Mucosa of stomach (tissue), 1 donor: Measurements from ENCODE around the gene NOL6.

Experiments used
- H3K27me3 ChIP-seq: one replicate; pipeline ENCODE4 v1.7.0; 2013; ENCODE audit warnings: mild to moderate bottlenecking, low read length; ENCODE audit not compliant: control insufficient read depth, insufficient read depth
- H3K36me3 ChIP-seq: one replicate; pipeline ENCODE4 v1.7.0; 2013; ENCODE audit warnings: low read length; ENCODE audit not compliant: control insufficient read depth, insufficient read depth
- H3K4me1 ChIP-seq: one replicate; pipeline ENCODE4 v1.7.0; 2013; ENCODE audit warnings: mild to moderate bottlenecking, low read length; ENCODE audit not compliant: control insufficient read depth, insufficient read depth
- H3K4me3 ChIP-seq: one replicate; pipeline ENCODE4 v1.7.0; 2013; ENCODE audit warnings: low read length
- H3K9ac ChIP-seq: one replicate; pipeline ENCODE4 v1.7.0; 2013; ENCODE audit warnings: mild to moderate bottlenecking, low read length, moderate library complexity
- H3K9me3 ChIP-seq: one replicate; pipeline ENCODE4 v1.7.0; 2013; ENCODE audit warnings: mild to moderate bottlenecking, low read length, moderate library complexity; ENCODE audit not compliant: control insufficient read depth
- donor health status: Pancreatic carcinoma.

NOL6 gene

DNA sequence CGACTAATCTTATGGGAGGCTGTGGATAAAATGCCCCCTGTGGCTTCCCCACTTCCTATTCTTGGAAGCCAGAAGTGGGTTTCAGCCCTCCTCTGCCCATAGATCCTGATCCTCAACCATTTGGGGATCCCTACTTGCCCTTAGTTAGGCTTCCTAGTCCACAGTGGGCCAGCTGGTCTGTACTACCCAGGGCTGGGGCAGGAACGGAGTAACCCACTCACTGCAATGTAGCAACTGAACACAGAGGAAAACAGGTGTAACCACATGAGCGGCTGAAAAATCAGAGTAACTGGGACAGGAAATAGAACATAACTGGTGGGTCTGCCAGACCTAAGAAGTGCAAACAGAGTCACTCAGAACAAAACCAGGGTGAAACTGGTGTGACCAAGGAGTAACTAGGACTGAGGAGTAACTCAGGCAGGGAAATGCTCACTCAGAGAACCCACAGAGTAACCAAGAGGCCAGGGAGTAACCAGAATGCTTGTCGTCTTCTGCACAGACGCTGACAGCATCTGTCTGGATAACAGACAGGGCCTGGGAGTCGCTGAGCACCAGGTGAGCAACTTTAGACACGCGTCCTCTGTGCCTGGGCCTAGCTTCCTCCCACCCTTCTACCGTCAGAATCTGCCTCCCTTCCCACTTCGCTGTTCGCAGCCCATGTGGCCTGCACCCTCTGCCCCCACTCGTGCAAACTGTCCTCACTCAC lies 27.3 kb downstream of the NOL6 start:
- Histone ChIP-seq H3K4me1 (peaks cover 45% of the 10 kb centered on the region), H3K27me3 (no peaks in the 10 kb centered on the region)

DNA sequence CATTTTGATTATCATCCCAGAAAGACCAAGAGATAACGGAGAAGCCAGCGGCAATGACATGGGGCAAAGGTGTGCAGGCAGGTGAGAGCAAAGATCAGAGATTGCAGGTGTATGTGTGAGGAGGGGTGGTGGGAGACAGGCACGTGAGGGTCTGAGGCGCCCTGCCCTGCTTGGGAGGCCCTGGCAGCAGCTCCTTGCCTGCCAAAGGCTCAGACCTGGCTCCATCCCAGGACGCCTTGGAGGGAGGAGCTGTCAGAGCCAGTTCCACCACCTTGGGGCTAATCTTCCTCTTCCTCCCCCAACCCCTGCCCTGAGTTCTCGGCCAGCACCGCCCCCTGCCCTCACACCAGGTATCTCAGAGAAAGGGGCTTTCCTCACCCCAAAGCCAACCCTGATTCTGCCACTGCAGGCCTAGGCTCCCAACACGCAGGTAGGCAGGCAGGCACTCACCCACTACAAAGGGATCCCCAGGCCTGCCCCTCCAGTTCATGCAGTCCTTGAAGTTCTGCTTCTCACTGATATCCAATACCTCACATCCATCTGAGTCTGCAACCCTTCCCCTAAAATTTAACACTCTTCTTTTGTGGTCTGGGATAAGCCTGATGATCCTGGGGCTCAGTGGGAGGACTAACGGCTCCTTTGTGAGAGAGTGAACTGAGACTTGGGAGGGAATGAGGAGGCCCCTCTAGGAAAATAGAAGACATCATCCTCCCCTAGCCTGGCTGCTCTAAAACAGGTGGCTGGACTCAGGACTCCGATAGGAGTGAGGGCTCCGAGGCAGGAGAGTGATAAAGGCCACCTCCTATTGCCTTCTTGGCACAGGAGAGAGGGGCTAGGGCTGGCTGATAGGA lies 28.1 kb downstream of the NOL6 start:
- H3K4me3 ChIP-seq, result no peak overlapping the region
- H3K9me3 ChIP-seq, result no peaks in the 10 kb centered on the region
- peaks cover 45% of the 10 kb centered on the region for H3K4me1 ChIP-seq
- H3K9ac ChIP-seq, result peak overlapping the region; percentile 32
- H3K27me3 ChIP-seq, result no peaks in the 10 kb centered on the region
- H3K36me3 ChIP-seq, result no peaks in the 10 kb centered on the region

More for the DNA sequence above, 27.3 kb downstream of the NOL6 start:
- Histone ChIP-seq H3K9ac (peak overlapping the region; percentile 63), H3K4me3 (no peak overlapping the region), H3K9me3 (no peaks in the 10 kb centered on the region), H3K36me3 (no peaks in the 10 kb centered on the region)

DNA sequence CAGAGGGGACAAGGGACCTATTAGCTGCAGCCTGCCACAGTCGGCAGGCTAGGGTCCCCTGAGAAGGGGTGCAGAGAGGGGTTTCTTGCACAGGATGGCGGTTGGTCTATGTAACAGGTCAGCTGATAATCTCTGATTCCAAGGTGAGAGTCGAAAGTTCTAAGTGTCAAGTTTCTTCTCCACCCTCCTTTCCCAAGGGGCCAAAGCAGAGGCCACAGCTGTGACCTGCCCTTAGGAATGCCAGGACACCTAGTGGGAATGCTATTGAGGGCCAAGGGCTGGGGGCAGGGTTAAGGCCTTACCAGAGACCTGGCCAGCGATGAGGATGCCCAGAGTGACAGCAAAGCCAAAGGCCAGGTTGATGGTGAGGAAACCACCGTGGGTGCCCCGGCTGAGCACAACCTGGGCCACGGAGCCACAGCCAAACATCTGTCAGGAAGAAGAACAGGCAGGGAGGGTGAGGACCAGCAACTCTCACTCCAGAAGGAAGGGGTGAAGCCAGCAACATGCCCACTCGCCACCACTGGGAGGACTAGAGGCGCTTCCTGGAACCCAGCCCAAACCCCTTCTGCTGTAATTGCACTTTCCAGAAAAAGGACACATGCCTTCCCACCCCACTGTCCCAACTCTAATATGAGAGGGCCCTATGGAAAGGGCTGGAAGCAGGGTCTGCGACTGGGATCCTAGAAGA lies 30.1 kb downstream of the NOL6 start:
- peaks cover 60% of the 10 kb centered on the region for H3K4me1 ChIP-seq
- no peaks in the 10 kb centered on the region for H3K36me3 ChIP-seq

DNA sequence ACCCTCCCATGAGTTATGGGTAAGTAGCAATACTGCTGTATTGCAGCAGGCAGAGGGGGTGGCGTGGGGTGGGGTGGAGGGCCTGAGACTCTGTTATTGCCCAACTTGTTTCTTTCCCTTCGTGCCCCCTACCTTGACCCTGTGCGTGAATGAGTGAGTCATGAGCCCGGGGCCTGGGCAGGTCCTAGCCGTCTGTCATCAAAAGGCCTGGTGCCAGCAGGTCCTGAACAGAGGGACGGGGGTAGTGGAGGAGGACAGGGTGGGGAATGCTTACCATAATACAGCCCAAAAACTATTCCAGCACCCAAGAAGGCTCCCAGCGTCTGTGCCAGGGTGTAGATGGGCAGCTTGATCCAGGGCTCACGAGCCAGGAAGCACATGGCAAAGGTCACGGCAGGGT lies 30.7 kb downstream of the NOL6 start:
- Histone ChIP-seq H3K27me3 (no peaks in the 10 kb centered on the region), H3K4me3 (no peak overlapping the region), H3K36me3 (no peaks in the 10 kb centered on the region), H3K9ac (no peak overlapping the region), H3K4me1 (peaks cover 60% of the 10 kb centered on the region), H3K9me3 (no peaks in the 10 kb centered on the region)

More for the DNA sequence above, 30.1 kb downstream of the NOL6 start:
- Histone ChIP-seq H3K4me3 (no peak overlapping the region), H3K27me3 (no peaks in the 10 kb centered on the region), H3K9me3 (no peaks in the 10 kb centered on the region), H3K9ac (no peak overlapping the region)

DNA sequence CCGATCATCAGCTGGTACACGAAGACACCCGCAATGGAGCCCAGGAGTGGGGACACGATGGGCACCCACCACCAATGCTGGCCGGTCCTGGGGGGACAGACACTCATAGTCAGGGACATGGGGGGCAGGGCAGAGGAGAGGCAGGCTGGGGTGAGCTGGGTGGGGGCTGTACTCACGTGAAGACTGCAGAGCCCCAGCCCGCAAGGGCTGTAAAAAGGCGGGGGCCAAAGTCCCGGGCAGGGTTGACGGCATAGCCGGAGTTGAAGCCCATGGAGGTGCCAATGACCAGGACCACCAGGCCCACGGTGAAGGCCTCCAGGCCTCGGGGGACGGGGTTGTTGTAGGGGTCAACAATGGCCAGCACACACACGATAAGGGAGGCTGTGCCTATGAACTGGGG lies 31.6 kb downstream of the NOL6 start:
- Histone ChIP-seq H3K4me1 (peaks cover 53% of the 10 kb centered on the region), H3K4me3 (no peak overlapping the region), H3K9me3 (no peaks in the 10 kb centered on the region), H3K9ac (no peak overlapping the region), H3K27me3 (no peaks in the 10 kb centered on the region), H3K36me3 (no peaks in the 10 kb centered on the region)

DNA sequence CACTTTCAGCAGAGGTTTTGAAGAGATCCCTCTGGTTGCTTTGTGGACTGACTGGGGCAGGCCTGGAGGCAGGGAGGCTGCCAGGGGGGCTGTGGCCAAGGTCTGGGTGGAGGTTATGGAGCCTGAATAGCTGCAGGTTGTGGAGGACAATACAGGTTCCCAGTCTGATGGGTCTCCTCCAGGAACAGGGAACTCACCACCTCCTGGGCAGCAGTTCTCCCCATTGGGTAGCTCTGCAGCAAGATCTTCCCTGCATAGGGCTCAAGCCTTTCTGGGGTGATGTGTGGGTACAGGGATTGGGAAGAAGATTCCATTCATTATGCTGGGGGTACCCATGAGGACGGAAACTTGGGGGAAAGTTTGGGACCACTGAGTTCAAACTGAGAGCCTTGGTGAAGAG lies 33.1 kb downstream of the NOL6 start:
- Histone ChIP-seq H3K9ac (no peak overlapping the region), H3K36me3 (no peaks in the 10 kb centered on the region), H3K4me1 (peaks cover 49% of the 10 kb centered on the region), H3K4me3 (no peak overlapping the region), H3K9me3 (no peaks in the 10 kb centered on the region), H3K27me3 (no peaks in the 10 kb centered on the region)

DNA sequence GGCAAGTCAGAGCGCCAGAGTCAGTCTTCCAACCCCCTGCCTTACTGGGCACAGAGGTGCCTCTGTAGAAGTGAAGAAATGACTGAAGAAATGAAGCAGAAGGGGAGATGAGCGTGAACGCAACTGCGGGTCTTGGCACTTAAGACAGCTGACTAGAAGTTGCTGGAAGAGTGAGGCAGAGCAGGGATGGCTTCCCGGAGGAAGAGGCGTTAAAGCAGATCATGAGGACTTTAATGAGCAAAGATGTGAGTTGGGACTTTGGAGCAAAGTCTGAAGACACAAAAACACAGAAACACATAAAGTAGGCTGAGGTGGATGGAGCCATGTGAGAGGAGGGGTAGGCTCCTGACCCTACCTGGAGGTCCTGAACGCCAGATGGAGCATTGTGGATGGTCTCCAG lies 33.5 kb downstream of the NOL6 start:
- H3K4me3 ChIP-seq, result no peak overlapping the region
- no peaks in the 10 kb centered on the region for H3K27me3 ChIP-seq
- H3K9ac ChIP-seq, result no peak overlapping the region
- no peaks in the 10 kb centered on the region for H3K36me3 ChIP-seq
- peaks cover 45% of the 10 kb centered on the region for H3K4me1 ChIP-seq
- H3K9me3 ChIP-seq, result no peaks in the 10 kb centered on the region

DNA sequence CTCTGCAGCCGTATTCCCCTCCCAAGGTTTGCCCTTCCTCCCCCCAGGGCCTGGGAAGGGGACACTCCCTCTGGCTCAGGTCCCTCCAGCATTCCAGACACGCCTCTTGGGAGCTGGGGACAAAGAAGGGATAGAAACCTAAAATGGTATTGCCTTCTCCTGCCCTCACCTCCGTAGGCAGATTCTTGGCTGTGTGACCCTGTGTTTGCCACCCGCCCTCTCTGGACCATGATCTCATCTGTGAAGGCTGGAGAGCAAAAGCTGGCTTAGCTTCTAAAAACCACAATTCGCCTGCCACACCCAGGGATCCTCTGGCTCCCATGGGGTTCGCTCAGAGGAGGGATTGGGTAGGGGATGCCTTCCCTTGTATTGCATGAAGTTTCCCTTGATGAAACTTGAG lies 34.0 kb downstream of the NOL6 start:
- H3K4me3 ChIP-seq, result no peak overlapping the region
- no peaks in the 10 kb centered on the region for H3K27me3 ChIP-seq
- peaks cover 40% of the 10 kb centered on the region for H3K4me1 ChIP-seq
- H3K9ac ChIP-seq, result no peak overlapping the region
- H3K36me3 ChIP-seq, result no peaks in the 10 kb centered on the region
- no peaks in the 10 kb centered on the region for H3K9me3 ChIP-seq

DNA sequence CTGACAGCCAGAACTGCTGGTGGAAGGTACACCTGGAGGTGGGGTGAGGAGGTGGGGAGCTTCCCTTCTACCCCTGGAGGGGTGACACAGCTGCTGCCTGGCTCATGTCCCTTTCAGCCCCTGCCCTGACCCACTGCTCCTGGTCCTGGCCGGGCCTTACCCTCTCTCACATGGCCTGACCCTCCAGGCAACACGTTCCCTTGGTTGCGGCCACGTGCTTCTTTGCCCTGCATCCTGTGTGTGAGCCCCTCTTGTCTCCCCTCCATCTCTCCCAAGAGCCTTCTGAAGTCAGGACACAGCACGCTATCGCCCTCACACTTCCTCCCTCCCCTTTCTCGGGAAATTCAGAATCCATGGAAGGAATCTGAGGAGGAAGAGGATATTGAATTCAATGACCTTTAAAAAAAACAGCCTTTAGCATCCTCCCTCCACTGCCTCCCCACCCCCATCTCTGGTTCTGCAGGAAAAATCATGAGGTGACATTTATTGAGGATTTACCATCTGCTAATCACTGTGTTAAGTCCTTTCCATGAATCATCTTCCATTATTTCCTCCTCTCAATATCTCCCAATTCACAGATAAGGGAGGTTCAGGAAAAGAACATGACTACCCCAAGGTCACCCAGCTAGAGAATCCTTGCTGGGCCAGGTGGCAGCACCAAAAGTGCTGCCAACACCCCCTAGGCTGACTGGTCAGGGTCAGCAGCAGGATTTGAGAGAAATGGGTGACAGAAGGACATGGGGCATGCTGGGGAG lies 34.6 kb downstream of the NOL6 start:
- Histone ChIP-seq H3K36me3 (no peaks in the 10 kb centered on the region), H3K4me1 (peaks cover 37% of the 10 kb centered on the region), H3K9me3 (no peaks in the 10 kb centered on the region), H3K9ac (no peak overlapping the region), H3K27me3 (no peaks in the 10 kb centered on the region), H3K4me3 (no peak overlapping the region)

DNA sequence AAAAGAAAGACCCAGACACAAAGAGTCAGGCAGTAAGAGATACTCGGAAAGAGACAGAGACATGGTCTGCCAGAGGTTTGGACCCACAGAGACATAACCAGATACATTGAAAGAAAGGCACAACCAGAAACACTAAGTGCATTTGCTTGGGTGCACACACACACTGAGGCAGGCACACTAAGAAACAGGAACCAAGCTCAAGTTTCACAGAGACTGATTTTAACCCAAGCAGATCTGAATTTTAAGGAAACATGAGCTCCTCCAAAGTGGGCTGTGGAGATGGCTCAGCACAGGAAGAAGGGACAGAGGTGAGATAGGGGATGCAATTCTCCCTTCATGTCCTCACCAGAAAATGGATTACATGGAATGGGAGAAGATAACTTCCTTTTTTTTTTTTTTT lies 35.8 kb downstream of the NOL6 start:
- H3K9me3 ChIP-seq, result no peaks in the 10 kb centered on the region
- no peaks in the 10 kb centered on the region for H3K36me3 ChIP-seq
- no peaks in the 10 kb centered on the region for H3K27me3 ChIP-seq
- no peak overlapping the region for H3K4me3 ChIP-seq
- peaks cover 33% of the 10 kb centered on the region for H3K4me1 ChIP-seq
- no peak overlapping the region for H3K9ac ChIP-seq

DNA sequence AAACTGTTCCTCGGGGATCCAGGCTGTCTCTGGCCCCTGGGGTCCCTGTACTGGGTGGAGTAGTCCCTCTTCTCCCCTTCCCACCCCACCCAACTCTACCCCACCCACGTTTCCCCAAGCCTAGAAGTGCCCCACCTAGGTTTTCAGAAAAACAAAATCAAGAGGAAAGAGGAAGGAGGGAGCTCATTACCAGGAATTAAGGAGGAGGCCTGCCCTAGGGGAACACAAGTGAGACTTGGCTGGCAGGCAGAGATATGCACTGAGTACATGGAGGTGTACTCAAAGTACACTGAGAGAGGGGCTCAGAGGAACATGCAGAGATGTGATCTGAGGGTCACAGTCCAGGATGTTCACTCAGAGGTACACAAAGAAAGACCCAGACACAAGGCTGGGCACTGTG lies 36.5 kb downstream of the NOL6 start:
- no peak overlapping the region for H3K4me3 ChIP-seq
- no peak overlapping the region for H3K9ac ChIP-seq
- no peaks in the 10 kb centered on the region for H3K36me3 ChIP-seq
- no peaks in the 10 kb centered on the region for H3K27me3 ChIP-seq
- peaks cover 30% of the 10 kb centered on the region for H3K4me1 ChIP-seq
- no peaks in the 10 kb centered on the region for H3K9me3 ChIP-seq
